PC-3 (cell line): ENCODE measurements around the gene MSI2.

ENCODE experiments used
- CTCF ChIP-seq: fragments of 300-600 bp; sonication (generic); conservative IDR thresholded peaks from 2 replicates; pipeline ENCODE4 v1.5.1; 2017; ENCODE audit warnings: antibody characterized with exemption, low read depth, mild to moderate bottlenecking, low read length
- EZH2 ChIP-seq: fragments of 300-600 bp; sonication (generic); IDR thresholded peaks from one replicate; pipeline ENCODE4 v1.6.1; 2017; ENCODE audit warnings: antibody characterized with exemption, mild to moderate bottlenecking, low read length; ENCODE audit not compliant: unreplicated experiment

GRCh38 chr17:57679906-57680695 lies 423.8 kb downstream of the MSI2 start:
- no peak for TF ChIP-seq EZH2
- no peak for TF ChIP-seq CTCF
